OCI-LY7 (cell line): ENCODE measurements around the gene LAMC1. TPM values are rescaled to one million over a fixed set of nuclear protein-coding genes. Genes with fewer than 3 reads are reported as not detected.

Source experiments
- BruUV-seq: library from RNA; stranded (reverse); fragments of 400-500 nt; replicated peaks from 2 replicates; lab custom pipeline; 2021; lab: Mats Ljungman, UMichigan
- CTCF ChIA-PET: fragments of 300-600 bp; sonication (Branson Sonifier 250); formaldehyde crosslinking; loops from one replicate; lab custom pipeline; 2022; ENCODE audit warnings: antibody characterized with exemption; ENCODE audit not compliant: unreplicated experiment; lab: Charles Lee
- POLR2A ChIA-PET: fragments of 300-600 bp; sonication (Branson Sonifier 250); formaldehyde crosslinking; loops from one replicate; lab custom pipeline; 2022; ENCODE audit warnings: antibody characterized with exemption; lab: Charles Lee
- DNase-seq: peaks from one replicate; pipeline ENCODE4 v3.0.0-alpha.2; 2015; ENCODE audit warnings: low spot score
- H2AFZ ChIP-seq: fragments of 200-600 bp; sonication (generic), shearing (Covaris generic); 2 replicates; pipeline ENCODE4 v1.6.1; 2014; ENCODE audit warnings: mild to moderate bottlenecking, antibody characterized with exemption, low read length, moderate library complexity
- H3K27ac ChIP-seq: fragments of 200-600 bp; sonication (generic); 2 replicates; pipeline ENCODE4 v1.5.1; 2014; ENCODE audit warnings: mixed run types, low read depth, mild to moderate bottlenecking, moderate library complexity, low read length, inconsistent platforms; ENCODE audit not compliant: poor library complexity, severe bottlenecking
- H3K36me3 ChIP-seq: fragments of 200-600 bp; sonication (generic); 2 replicates; pipeline ENCODE4 v1.6.1; 2014; ENCODE audit warnings: mild to moderate bottlenecking, antibody characterized with exemption, low read length, moderate library complexity, mixed read lengths; ENCODE audit not compliant: insufficient read depth
- H3K4me1 ChIP-seq: fragments of 200-600 bp; sonication (generic); 2 replicates; pipeline ENCODE4 v1.5.1; 2014; ENCODE audit warnings: mild to moderate bottlenecking, low read length; ENCODE audit not compliant: insufficient read depth, poor library complexity, severe bottlenecking
- H3K4me2 ChIP-seq: fragments of 200-600 bp; sonication (generic); 2 replicates; pipeline ENCODE4 v1.6.1; 2014; ENCODE audit warnings: mild to moderate bottlenecking, low read length
- H3K4me3 ChIP-seq: fragments of 200-600 bp; sonication (generic); 2 replicates; pipeline ENCODE4 v1.5.1; 2014; ENCODE audit warnings: mild to moderate bottlenecking, low read depth, low read length; ENCODE audit not compliant: poor library complexity, severe bottlenecking
- H3K79me2 ChIP-seq: fragments of 200-600 bp; sonication (generic); 2 replicates; pipeline ENCODE4 v1.6.1; 2016; ENCODE audit warnings: low read depth, mild to moderate bottlenecking, low read length, moderate library complexity, mixed read lengths; ENCODE audit not compliant: insufficient read depth
- H3K9me2 ChIP-seq: fragments of 200-600 bp; sonication (generic); 2 replicates; pipeline ENCODE4 v1.6.1; 2016; ENCODE audit warnings: mild to moderate bottlenecking, low read length, mixed read lengths; ENCODE audit not compliant: insufficient read depth
- H3K9me3 ChIP-seq: fragments of 200-600 bp; sonication (generic); 2 replicates; pipeline ENCODE4 v1.6.1; 2014; ENCODE audit warnings: mild to moderate bottlenecking, mixed run types, low read length, mixed read lengths
- H4K20me1 ChIP-seq: fragments of 200-600 bp; sonication (generic); 2 replicates; pipeline ENCODE4 v1.6.1; 2014; ENCODE audit warnings: mild to moderate bottlenecking, antibody characterized with exemption, low read length, moderate library complexity, mixed read lengths; ENCODE audit not compliant: insufficient read depth
- CTCF ChIP-seq: fragments of 200-600 bp; sonication (generic); conservative IDR thresholded peaks from 2 replicates; pipeline ENCODE4 v1.5.1; 2014; ENCODE audit warnings: mild to moderate bottlenecking, antibody characterized with exemption, low read length, moderate library complexity, mixed read lengths
- EZH2phosphoT487 ChIP-seq: fragments of 200-600 bp; sonication (generic); IDR thresholded peaks from 2 replicates; pipeline ENCODE4 v1.6.1; 2018; ENCODE audit warnings: low read depth, borderline replicate concordance, mild to moderate bottlenecking, mixed run types, antibody characterized with exemption, low read length, moderate library complexity, mixed read lengths
- intact Hi-C: fragments of 100-400 bp; cut with micrococcal nuclease; formaldehyde crosslinking; loops from one replicate; pipeline ENCODE4 v1.10.0; 2022; ENCODE audit not compliant: unreplicated experiment
- total RNA-seq, 2 experiments: library from RNA; depleted of rRNA in 1 of 2; stranded (reverse); fragments of >200 nt in 1 of 2; shearing (Covaris generic) in 1 of 2; gene quantifications; 2 replicates each; pipeline ENCODE4 v1.2.3, GENCODE V29; 2014 to 2022

The LAMC1 gene
- total RNA-seq, 2 experiments from 2014 or later: 24.2 to 42.1 TPM

DNA sequence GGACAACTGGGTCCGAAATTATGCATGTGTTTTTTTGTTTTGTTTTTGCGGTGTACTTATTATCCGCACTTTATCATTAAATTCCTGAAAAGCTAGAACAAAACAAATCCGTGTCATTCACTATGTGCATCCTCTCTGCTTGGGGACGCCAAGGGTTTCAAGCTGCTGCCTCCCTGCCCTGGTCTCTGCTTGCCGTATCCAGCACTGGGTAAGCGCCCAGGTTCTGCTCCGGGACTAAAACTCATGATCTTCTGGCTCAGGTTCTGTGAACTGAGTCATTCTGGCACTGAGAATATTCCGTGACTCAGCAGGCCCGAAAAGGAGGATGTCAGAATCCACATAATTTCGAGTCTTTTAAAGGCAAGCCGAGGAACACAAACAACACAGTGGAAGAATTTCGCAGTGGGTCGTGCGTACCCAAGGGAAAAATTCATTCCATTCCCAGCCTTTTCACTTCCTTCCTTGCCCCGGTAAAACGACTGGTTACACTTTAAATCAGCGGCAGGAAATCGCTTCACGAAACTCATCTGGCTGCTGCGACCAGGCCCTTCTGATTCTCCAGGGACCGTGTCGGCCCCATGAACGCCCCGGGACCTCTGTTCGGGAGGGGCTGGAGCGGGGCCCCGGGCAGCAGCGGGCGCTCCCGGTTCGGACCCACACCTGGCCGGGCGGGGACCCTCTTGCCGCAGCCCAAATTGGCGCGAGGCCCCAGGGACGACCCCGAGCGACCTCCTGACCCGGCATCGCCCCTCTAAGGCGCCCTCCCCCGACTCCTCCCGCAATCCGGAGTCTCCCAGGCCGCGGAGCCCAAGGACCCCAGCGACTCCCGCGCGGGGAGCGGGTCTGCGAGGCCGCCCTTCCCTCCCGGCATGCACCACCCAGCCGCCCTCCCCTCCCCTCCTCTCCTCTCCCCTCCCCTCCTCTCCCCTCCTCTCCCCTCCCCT is 746 bp upstream of the LAMC1 start:
- peak overlapping the region; percentile 79 for H2AFZ ChIP-seq
- TSS peak; percentile 73 for BruUV-seq
- CTCF ChIA-PET: no interaction called here
- H3K4me3 ChIP-seq: peak overlapping the region; percentile 77
- intact Hi-C loops: loop anchor here (5.0 to 10.0 kb wide), 3 partner anchors 180 to 612 kb away; partner anchors contain the start of genes ARPC5 and SMG7
- peak overlapping the region; percentile 70 for H3K4me2 ChIP-seq
- no peaks in the 10 kb centered on the region for H3K9me2 ChIP-seq
- DNase-seq: peak; percentile 84
- H3K27ac ChIP-seq: peak overlapping the region; percentile 69
- H3K9me3 ChIP-seq: no peaks in the 10 kb centered on the region
- H4K20me1 ChIP-seq: peaks cover 26% of the 10 kb centered on the region
- TF ChIP-seq EZH2phosphoT487 (no peak), CTCF (no peak)
- H3K79me2 ChIP-seq: peaks cover 32% of the 10 kb centered on the region; the same call in 1 of the 2 replicates
- H3K4me1 ChIP-seq: peaks cover 38% of the 10 kb centered on the region
- POLR2A ChIA-PET: interaction anchor here (1.0 kb wide), 2 partner anchors 48 to 57 kb away, joined by 3 read pairs; no protein-coding TSS in a partner anchor
- H3K36me3 ChIP-seq: no peaks in the 10 kb centered on the region

GRCh38 chr1:183023601-183024316 is 539 bp downstream of the LAMC1 start:
- Histone ChIP-seq H3K36me3 (peaks cover 2% of the 10 kb centered on the region; the same call in 1 of the 2 replicates), H3K27ac (peak overlapping the region; percentile 54), H2AFZ (peak overlapping the region; percentile 28; the same call in 1 of the 2 replicates), H3K4me1 (peaks cover 51% of the 10 kb centered on the region), H4K20me1 (peaks cover 26% of the 10 kb centered on the region), H3K79me2 (peaks cover 35% of the 10 kb centered on the region; the same call in 1 of the 2 replicates), H3K9me3 (no peaks in the 10 kb centered on the region), H3K4me3 (peak overlapping the region; percentile 77), H3K9me2 (no peaks in the 10 kb centered on the region), H3K4me2 (peak overlapping the region; percentile 88)
- POLR2A ChIA-PET: interaction anchor here (0.8 to 6.0 kb wide), 3 partner anchors 9 to 23 kb away, joined by 3 to 69 read pairs (median 4); no protein-coding TSS in a partner anchor
- intact Hi-C loops: loop anchor here (1.0 to 10.0 kb wide), 7 partner anchors 25 to 611 kb away; partner anchors contain the start of genes ARPC5 and SMG7
- CTCF ChIA-PET: interaction anchor here (0.5 kb wide), 1 partner anchor 57 kb away, joined by 3 read pairs; no protein-coding TSS in a partner anchor
- TF ChIP-seq CTCF: peak; percentile 71
- no peak for TF ChIP-seq EZH2phosphoT487
- peak; percentile 87 for DNase-seq
- BruUV-seq: no TSS peak
